HCT116 (cell line): ENCODE data around the gene APOB. TPM values are rescaled to one million over a fixed set of nuclear protein-coding genes. Genes with fewer than 3 reads are reported as not detected.

Experiments
- ATAC-seq: fragments of 200-7000 bp; cut with Tn5 transposase; 2 replicates; pipeline ENCODE4 v1.9.1; 2020; ENCODE audit warnings: mild to moderate bottlenecking, moderate library complexity
- BruUV-seq: library from RNA; stranded (reverse); fragments of 400-500 nt; replicated peaks from 2 replicates; lab custom pipeline; 2021; lab: Mats Ljungman, UMichigan
- CTCF ChIA-PET: fragments of 300-600 bp; sonication (Branson Sonifier 250); formaldehyde crosslinking; loops from one replicate; lab custom pipeline; 2021; ENCODE audit warnings: antibody characterized with exemption; lab: Charles Lee
- POLR2A ChIA-PET: fragments of 300-600, 350-600 bp; sonication (Branson Sonifier 250); formaldehyde crosslinking; loops from one replicate; lab custom pipeline; 2021; ENCODE audit warnings: antibody characterized with exemption; lab: Charles Lee
- RAD21 ChIA-PET, 2 experiments: fragments of 300-600 bp; sonication (Branson Sonifier 250); formaldehyde crosslinking; loops; one replicate each; lab custom pipeline; 2023; ENCODE audit warnings: low total read pairs in 2 of 2; ENCODE audit not compliant: uncharacterized antibody in 2 of 2, unreplicated experiment in 2 of 2, low non-redundant PET in 1 of 2; lab: Charles Lee
- DNase-seq: peaks from one replicate; pipeline ENCODE4 v3.0.0-alpha.2; 2010; ENCODE audit warnings: low read depth, low spot score
- H2AFZ ChIP-seq: fragments of 200-600 bp; shearing (Covaris generic), sonication (generic); 2 replicates; pipeline ENCODE4 v1.6.1; 2017; ENCODE audit warnings: low read depth, mixed run types, mixed read lengths, antibody characterized with exemption, low read length; ENCODE audit not compliant: poor library complexity, severe bottlenecking
- H3K27ac ChIP-seq: 2 replicates; pipeline ENCODE4 v1.5.1; 2012; ENCODE audit warnings: low read depth, low read length
- H3K27me3 ChIP-seq: fragments of 200-600 bp; sonication (generic); 2 replicates; pipeline ENCODE4 v1.6.1; 2016; ENCODE audit warnings: mixed run types, low read length, mixed read lengths; ENCODE audit not compliant: insufficient read depth
- H3K36me3 ChIP-seq, 2 experiments: fragments of 200-500 bp in 1 of 2; fragments of 200-600 bp in 1 of 2; sonication (Bioruptor generic) in 1 of 2; sonication (generic) in 1 of 2; 2 replicates each; pipeline versions ENCODE4 v1.5.1 to v1.6.1; 2014 to 2016; ENCODE audit warnings: low read length in 2 of 2, inconsistent platforms in 1 of 2, mixed read lengths in 1 of 2, mixed run types in 1 of 2; ENCODE audit not compliant: insufficient read depth in 2 of 2, control insufficient read depth in 1 of 2
- H3K4me1 ChIP-seq, 2 experiments: fragments of 200-600 bp in 1 of 2; sonication (generic) in 1 of 2; 2 replicates each; pipeline versions ENCODE4 v1.5.1 to v1.6.1; 2012 to 2017; ENCODE audit warnings: low read length in 2 of 2, inconsistent platforms in 1 of 2, mild to moderate bottlenecking in 1 of 2, mixed read lengths in 1 of 2, mixed run types in 1 of 2, moderate library complexity in 1 of 2; ENCODE audit not compliant: insufficient read depth in 2 of 2, control insufficient read depth in 1 of 2
- H3K4me2 ChIP-seq: fragments of 200-600 bp; sonication (generic); 2 replicates; pipeline ENCODE4 v1.6.1; 2017; ENCODE audit warnings: mixed run types, low read length, mixed read lengths
- H3K4me3 ChIP-seq, 2 experiments: fragments of 200-600 bp in 1 of 2; sonication (generic) in 1 of 2; replicated peaks in 1 of 2; 2 replicates each; pipeline ENCODE4 v1.5.1; 2011 to 2016; ENCODE audit warnings: low read length in 2 of 2, control low read depth in 1 of 2, low read depth in 1 of 2, mild to moderate bottlenecking in 1 of 2, mixed read lengths in 1 of 2, mixed run types in 1 of 2
- H3K79me2 ChIP-seq: fragments of 200-600 bp; sonication (generic); 2 replicates; pipeline ENCODE4 v1.6.1; 2017; ENCODE audit warnings: mild to moderate bottlenecking, mixed run types, low read length, moderate library complexity, mixed read lengths; ENCODE audit not compliant: insufficient read depth
- H3K9ac ChIP-seq: fragments of 200-600 bp; sonication (generic); 2 replicates; pipeline ENCODE4 v1.6.1; 2016; ENCODE audit warnings: low read length, mixed read lengths
- H3K9me2 ChIP-seq: fragments of 200-600 bp; sonication (generic), shearing (Covaris generic); 2 replicates; pipeline ENCODE4 v1.6.1; 2017; ENCODE audit warnings: mixed run types, mild to moderate bottlenecking, moderate library complexity; ENCODE audit not compliant: insufficient read depth
- H3K9me3 ChIP-seq, 2 experiments: fragments of 200-500 bp in 1 of 2; fragments of 200-600 bp in 1 of 2; sonication (Bioruptor generic) in 1 of 2; sonication (generic) in 1 of 2; 2 replicates each; pipeline ENCODE4 v1.6.1; 2014 to 2017; ENCODE audit warnings: low read length in 2 of 2, mixed read lengths in 2 of 2, inconsistent platforms in 1 of 2, low read depth in 1 of 2, mild to moderate bottlenecking in 1 of 2, mixed run types in 1 of 2, moderate library complexity in 1 of 2; ENCODE audit not compliant: control insufficient read depth in 1 of 2, insufficient read depth in 1 of 2
- H4K20me1 ChIP-seq: fragments of 200-600 bp; sonication (generic), shearing (Covaris generic); 2 replicates; pipeline ENCODE4 v1.6.1; 2017; ENCODE audit warnings: mixed run types, mild to moderate bottlenecking, moderate library complexity; ENCODE audit not compliant: insufficient read depth
- CEBPB ChIP-seq: IDR thresholded peaks from 2 replicates; pipeline ENCODE4 v1.6.1; 2012; ENCODE audit warnings: low read depth
- EGR1 ChIP-seq: IDR thresholded peaks from 2 replicates; pipeline ENCODE4 v1.6.1; 2012; ENCODE audit warnings: low read depth
- FOSL1 ChIP-seq: IDR thresholded peaks from 2 replicates; pipeline ENCODE4 v1.6.1; 2012; ENCODE audit warnings: low read depth
- JUND ChIP-seq: IDR thresholded peaks from 2 replicates; pipeline ENCODE4 v1.6.1; 2012
- RAD21 ChIP-seq: IDR thresholded peaks from 2 replicates; pipeline ENCODE4 v1.6.1; 2012; ENCODE audit warnings: low read depth, mild to moderate bottlenecking
- SIN3A ChIP-seq: IDR thresholded peaks from 2 replicates; pipeline ENCODE4 v1.6.1; 2012; ENCODE audit warnings: low read depth
- SP1 ChIP-seq: IDR thresholded peaks from 2 replicates; pipeline ENCODE4 v1.6.1; 2012; ENCODE audit warnings: low read depth
- SRF ChIP-seq: IDR thresholded peaks from 2 replicates; pipeline ENCODE4 v1.6.1; 2012; ENCODE audit warnings: low read depth
- TCF7L2 ChIP-seq: IDR thresholded peaks from 2 replicates; pipeline ENCODE4 v1.7.0; 2011; ENCODE audit warnings: borderline replicate concordance, inconsistent platforms; ENCODE audit not compliant: insufficient read depth, insufficient read length; ENCODE audit errors: extremely low read depth
- YY1 ChIP-seq: IDR thresholded peaks from 2 replicates; pipeline ENCODE4 v1.6.1; 2011; ENCODE audit warnings: low read length, low read depth, moderate library complexity, mild to moderate bottlenecking; ENCODE audit not compliant: insufficient replicate concordance; ENCODE audit errors: extremely low read depth
- ZNF274 ChIP-seq: fragments of 200-500 bp; sonication (Bioruptor generic); IDR thresholded peaks from 2 replicates; pipeline ENCODE4 v1.6.1; 2014; ENCODE audit warnings: mild to moderate bottlenecking, low read depth, low read length, inconsistent platforms
- intact Hi-C: fragments of 100-400 bp; cut with micrococcal nuclease; formaldehyde crosslinking; loops from 2 replicates; pipeline ENCODE4 v1.10.0; 2022
- total RNA-seq: library from RNA; stranded (reverse); gene quantifications from one replicate; pipeline ENCODE4 v1.2.1, GENCODE V29; 2021; ENCODE audit not compliant: unreplicated experiment
- TF ChIP-seq, protein P1 (sequence below): IDR thresholded peaks from 2 replicates; pipeline ENCODE4 v1.6.1; 2012
- TF ChIP-seq, protein P2 (sequence below): IDR thresholded peaks from 2 replicates; pipeline ENCODE4 v1.6.1; 2012
- TF ChIP-seq, protein P3 (sequence below): IDR thresholded peaks from 2 replicates; pipeline ENCODE4 v1.6.1; 2011; ENCODE audit warnings: mild to moderate bottlenecking, low read length, moderate library complexity; ENCODE audit not compliant: insufficient replicate concordance; ENCODE audit errors: extremely low read depth

Gene APOB
- total RNA-seq, 1 experiment from 2014 or later, result 1.6 TPM

DNA sequence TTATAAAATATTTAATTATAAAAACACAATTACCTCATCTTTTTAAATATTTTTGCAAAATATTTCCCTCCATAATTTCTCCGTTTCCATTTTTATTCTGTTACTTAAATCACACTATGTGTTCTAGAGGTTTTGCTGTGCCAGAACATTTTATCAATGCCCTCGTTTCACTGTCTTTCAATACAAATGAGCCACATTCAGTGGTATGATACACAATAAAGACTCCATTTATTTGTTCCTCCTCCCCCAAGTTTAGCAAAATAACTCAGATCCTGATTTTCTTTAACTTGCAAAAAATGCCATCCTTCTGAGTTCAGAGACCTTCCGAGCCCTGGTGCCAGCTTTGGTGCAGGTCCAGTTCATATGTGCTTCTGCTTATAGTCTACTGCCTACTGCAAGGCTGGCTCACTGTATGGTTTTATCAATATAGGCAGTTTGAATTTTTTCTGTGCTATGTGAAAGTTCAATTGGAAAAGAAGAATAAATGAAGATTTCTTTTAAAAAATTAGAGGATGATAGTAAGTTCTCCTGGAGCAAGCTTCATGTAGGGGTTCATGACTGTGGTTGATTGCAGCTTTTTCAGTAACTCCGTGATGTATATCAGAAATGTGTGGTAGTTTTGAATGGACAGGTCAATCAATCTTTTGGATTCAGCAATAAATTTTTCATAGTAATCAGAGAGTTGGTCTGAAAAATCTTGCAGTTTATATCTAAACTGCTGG, 42.5 kb downstream of the APOB start:
- H3K9me2 ChIP-seq, result no peaks in the 10 kb centered on the region
- POLR2A ChIA-PET, result no interaction called here
- H3K9ac ChIP-seq, result no peak overlapping the region
- H3K27ac ChIP-seq, result no peak overlapping the region
- no peak for TF ChIP-seq SRF
- TF ChIP-seq SIN3A, result no peak
- TF ChIP-seq YY1, result no peak
- no peak for TF ChIP-seq JUND
- TF ChIP-seq, protein P1, sequence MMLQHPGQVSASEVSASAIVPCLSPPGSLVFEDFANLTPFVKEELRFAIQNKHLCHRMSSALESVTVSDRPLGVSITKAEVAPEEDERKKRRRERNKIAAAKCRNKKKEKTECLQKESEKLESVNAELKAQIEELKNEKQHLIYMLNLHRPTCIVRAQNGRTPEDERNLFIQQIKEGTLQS, result no peak
- TF ChIP-seq EGR1, result no peak
- TF ChIP-seq, protein P2, sequence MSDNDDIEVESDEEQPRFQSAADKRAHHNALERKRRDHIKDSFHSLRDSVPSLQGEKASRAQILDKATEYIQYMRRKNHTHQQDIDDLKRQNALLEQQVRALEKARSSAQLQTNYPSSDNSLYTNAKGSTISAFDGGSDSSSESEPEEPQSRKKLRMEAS, result no peak
- TF ChIP-seq, protein P3, sequence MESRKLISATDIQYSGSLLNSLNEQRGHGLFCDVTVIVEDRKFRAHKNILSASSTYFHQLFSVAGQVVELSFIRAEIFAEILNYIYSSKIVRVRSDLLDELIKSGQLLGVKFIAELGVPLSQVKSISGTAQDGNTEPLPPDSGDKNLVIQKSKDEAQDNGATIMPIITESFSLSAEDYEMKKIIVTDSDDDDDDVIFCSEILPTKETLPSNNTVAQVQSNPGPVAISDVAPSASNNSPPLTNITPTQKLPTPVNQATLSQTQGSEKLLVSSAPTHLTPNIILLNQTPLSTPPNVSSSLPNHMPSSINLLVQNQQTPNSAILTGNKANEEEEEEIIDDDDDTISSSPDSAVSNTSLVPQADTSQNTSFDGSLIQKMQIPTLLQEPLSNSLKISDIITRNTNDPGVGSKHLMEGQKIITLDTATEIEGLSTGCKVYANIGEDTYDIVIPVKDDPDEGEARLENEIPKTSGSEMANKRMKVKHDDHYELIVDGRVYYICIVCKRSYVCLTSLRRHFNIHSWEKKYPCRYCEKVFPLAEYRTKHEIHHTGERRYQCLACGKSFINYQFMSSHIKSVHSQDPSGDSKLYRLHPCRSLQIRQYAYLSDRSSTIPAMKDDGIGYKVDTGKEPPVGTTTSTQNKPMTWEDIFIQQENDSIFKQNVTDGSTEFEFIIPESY, result no peak
- no peak for TF ChIP-seq RAD21
- no peak for TF ChIP-seq ZNF274
- TF ChIP-seq TCF7L2, result no peak
- no peak for TF ChIP-seq SP1
- TF ChIP-seq CEBPB, result no peak
- TF ChIP-seq FOSL1, result no peak
- TF ChIP-seq, all 23 proteins: peak for 0
- intact Hi-C loops, result no loop called here
- no peak for ATAC-seq
- RAD21 ChIA-PET, result no interaction called here
- H3K9me3 ChIP-seq, result no peaks in the 10 kb centered on the region
- CTCF ChIA-PET, result no interaction called here
- no peak overlapping the region for H3K4me2 ChIP-seq
- no peak overlapping the region for H2AFZ ChIP-seq
- no peak for DNase-seq
- no peaks in the 10 kb centered on the region for H4K20me1 ChIP-seq
- H3K36me3 ChIP-seq, result no peaks in the 10 kb centered on the region
- no TSS peak for BruUV-seq
- no peak overlapping the region for H3K4me3 ChIP-seq
- H3K4me1 ChIP-seq, result no peaks in the 10 kb centered on the region
- H3K27me3 ChIP-seq, result peaks cover 42% of the 10 kb centered on the region
- no peaks in the 10 kb centered on the region for H3K79me2 ChIP-seq
